Mononuclear cell (primary cell): ENCODE measurements around the gene SGTA. TPM values are rescaled to one million over a fixed set of nuclear protein-coding genes. Genes with fewer than 3 reads are reported as not detected.

Experiments
- H3K27me3 ChIP-seq: 2 replicates; pipeline ENCODE4 v1.6.0; 2011; ENCODE audit warnings: low read length, control low read depth; ENCODE audit not compliant: insufficient read depth
- H3K4me1 ChIP-seq: 2 replicates; pipeline ENCODE4 v1.5.1; 2011; ENCODE audit warnings: mild to moderate bottlenecking, low read length, control low read depth; ENCODE audit not compliant: insufficient read depth
- H3K4me3 ChIP-seq: 2 replicates; pipeline ENCODE4 v1.5.1; 2011; ENCODE audit warnings: mild to moderate bottlenecking, low read length, moderate library complexity
- H3K9me3 ChIP-seq: 2 replicates; pipeline ENCODE4 v1.5.1; 2011; ENCODE audit warnings: low read depth, mild to moderate bottlenecking, control low read depth, low read length
- total RNA-seq: library from RNA; depleted of rRNA; stranded (reverse); fragments of >200 nt; gene quantifications from one replicate; pipeline ENCODE4 v1.2.3, GENCODE V29; 2012

Gene SGTA
- total RNA-seq, 1 donor = 23.0 TPM

DNA sequence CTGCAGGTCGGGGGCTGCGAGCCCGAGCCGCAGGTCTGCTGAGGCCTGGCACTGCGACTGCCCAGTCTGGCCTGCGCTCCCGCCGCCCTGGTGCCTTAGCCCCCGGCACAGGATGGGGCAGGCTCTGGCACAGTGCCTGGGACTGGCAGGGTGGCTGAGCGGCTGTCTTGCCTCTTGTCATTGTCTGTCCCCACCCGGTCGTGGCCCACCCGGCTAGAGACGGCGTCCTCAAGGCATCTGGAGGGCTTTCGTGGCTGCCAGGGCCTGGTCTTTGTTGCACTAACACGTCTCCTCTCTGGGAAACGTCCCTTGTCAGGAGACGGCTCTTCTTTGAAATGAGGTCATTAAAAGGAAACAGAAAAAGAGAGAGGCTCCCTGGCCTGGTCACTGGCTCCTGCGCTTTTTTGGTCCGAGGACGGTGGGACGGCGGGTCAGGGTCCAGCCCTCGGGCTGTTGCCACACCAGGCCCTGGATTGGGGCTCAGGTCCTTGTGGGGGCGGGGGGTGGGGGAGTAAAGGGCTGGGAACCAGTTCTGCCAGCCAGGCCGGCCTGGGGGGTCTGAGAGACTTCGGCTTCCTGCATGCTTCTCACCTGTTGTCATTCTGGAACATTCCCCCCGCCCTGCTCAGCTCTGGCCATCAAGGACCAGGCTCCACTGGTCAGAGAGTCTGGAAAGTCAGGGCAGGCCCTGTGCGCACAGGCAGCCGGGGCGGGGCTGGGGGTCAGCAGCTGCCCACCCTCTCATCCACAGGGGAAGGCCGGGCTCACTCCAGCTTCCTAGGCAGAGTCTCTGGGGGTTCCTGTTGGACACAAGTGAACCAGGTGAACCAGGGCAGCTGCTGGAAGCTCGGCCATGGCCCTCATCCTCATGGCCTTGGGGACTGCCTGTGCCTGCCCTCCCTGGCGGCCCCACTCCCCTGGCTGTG, 30.4 kb upstream of the SGTA start:
- Histone ChIP-seq H3K4me3 (no peak overlapping the region), H3K27me3 (no peaks in the 10 kb centered on the region), H3K4me1 (no peaks in the 10 kb centered on the region), H3K9me3 (no peaks in the 10 kb centered on the region)

DNA sequence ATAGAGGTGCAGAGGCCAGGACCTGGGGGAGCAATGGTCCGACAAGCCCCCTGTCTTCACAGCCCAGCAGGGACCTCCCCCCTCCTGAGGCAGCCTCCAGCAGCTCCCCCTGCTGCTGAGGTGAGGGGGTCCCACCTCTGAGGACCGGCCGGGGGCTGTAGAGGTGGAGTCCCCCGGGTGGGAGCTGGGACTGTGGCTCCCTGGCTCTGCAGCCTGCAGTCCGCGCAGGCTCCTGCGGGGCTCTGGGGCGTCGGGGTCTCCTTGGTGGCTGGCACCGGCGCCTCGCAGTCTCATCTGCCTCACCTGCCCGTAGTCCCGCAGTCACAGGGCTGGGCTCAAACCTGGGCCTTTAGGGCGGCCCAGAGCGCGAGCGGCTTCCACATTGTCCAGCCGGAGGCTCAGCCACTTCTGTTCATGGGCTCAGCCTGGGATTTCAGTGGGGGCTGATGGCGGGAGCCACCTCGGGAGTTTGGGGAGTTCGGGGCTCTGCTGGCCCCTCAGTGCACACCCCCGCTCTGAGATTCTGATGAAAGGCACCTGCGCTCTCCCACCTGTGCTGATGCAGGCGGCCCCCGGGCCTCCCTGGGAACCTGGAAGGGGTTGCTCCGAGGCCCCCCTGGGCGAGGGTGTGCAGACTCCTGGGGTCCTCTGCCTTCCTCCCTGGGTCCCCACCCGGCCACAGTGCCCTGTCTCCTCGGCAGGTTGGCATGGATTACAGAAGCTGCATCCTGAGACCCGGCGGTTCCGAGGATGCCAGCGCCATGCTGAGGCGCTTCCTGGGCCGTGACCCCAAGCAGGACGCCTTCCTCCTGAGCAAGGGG, 29.6 kb upstream of the SGTA start:
- H3K27me3 ChIP-seq = no peaks in the 10 kb centered on the region
- H3K4me3 ChIP-seq = no peak overlapping the region
- no peaks in the 10 kb centered on the region for H3K9me3 ChIP-seq
- H3K4me1 ChIP-seq = no peaks in the 10 kb centered on the region

DNA sequence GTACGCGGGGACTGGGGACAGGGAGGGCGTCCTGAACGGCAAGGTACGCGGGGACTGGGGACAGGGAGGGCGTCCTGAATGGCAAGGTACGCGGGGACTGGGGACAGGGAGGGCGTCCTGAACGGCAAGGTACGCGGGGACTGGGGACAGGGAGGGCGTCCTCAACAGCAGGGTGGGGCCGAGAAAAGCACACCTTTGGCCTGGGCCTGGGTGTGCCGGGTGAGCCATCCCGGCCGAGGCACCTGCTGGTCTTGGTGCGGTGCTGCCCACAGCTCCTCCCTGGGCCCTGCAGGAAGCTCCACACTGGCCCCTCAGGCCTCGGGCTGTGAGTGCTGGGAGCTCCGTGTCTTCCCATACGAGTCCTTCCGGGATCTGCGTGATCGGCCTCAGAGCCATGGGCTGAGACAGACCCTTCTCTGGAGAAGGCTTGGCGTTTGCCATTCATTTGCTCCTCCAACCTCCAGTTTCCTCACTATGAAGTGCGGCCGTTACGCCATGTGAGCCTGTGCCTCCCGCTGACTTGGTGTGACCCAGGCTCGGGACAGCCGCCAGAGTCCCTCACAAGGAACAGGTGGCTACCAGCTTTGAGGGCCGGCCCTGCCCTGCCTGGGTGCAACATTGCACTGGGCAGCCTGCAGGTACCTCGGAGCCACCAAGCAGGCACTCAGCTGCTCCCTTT, 28.8 kb upstream of the SGTA start:
- no peaks in the 10 kb centered on the region for H3K27me3 ChIP-seq
- no peaks in the 10 kb centered on the region for H3K4me1 ChIP-seq
- no peak overlapping the region for H3K4me3 ChIP-seq
- H3K9me3 ChIP-seq = no peaks in the 10 kb centered on the region

DNA sequence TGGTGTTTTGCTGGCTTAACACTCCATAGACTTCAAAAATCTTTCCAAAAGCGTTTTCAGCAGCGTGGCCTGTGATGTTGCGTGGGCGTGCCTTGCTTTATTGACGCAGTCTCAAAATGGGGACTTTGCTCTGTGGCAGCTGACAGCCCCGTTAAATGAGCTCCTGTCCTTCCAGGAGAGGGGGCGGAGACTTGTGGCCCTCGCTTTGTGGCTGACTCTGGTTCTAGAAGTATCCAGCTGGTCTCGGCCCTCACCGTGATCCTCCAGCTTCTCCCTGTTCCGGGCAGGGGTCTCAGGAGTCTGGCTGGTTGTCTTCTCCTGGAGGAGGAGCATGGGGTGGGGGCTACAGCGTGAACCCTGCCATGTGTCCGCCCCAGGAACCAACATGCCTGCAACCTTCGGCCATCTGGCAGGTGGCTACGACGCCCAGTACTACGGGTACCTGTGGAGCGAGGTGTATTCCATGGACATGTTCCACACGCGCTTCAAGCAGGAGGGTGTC, 28.2 kb upstream of the SGTA start:
- Histone ChIP-seq H3K27me3 (no peaks in the 10 kb centered on the region), H3K4me3 (no peak overlapping the region), H3K9me3 (no peaks in the 10 kb centered on the region), H3K4me1 (no peaks in the 10 kb centered on the region)

DNA sequence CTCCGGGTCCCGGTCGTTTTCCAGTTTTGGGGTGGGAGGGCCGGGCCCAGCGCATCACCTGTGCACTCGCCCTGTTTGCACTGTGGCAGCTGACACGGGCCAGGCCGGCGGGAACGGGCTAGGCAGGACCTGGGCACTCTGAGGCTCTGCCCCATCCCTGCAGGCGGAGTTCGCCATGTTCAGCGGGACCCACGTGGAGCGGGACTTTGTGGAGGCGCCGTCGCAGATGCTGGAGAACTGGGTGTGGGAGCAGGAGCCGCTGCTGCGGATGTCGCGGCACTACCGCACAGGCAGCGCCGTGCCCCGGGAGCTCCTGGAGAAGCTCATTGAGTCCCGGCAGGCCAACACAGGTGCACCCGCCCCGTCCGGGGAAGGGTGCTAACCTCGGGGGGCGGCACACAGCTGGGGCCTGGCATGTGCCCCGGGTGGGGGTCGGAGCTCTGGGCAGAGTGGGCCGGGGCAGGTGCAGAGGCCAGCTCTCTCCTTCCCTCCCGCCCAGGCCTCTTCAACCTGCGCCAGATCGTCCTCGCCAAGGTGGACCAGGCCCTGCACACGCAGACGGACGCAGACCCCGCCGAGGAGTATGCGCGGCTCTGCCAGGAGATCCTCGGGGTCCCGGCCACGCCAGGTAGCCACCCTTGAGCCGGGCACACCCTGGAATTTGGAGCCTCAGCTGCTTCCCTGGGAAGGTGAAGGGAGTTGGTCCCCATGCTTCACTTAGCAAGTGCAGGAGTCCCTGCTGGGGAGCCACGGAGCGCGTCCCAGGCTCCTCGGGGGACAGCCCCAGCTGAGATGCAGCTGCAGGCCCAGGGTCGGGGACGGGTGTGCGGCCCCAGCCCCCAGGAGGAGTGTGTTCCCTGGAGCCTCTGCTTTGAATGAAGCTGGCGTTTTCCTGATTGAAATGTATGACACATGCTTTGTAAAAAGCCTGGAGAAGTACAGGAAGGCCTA, 27.3 kb upstream of the SGTA start:
- no peaks in the 10 kb centered on the region for H3K4me1 ChIP-seq
- H3K27me3 ChIP-seq = no peaks in the 10 kb centered on the region
- H3K4me3 ChIP-seq = no peak overlapping the region
- H3K9me3 ChIP-seq = no peaks in the 10 kb centered on the region

DNA sequence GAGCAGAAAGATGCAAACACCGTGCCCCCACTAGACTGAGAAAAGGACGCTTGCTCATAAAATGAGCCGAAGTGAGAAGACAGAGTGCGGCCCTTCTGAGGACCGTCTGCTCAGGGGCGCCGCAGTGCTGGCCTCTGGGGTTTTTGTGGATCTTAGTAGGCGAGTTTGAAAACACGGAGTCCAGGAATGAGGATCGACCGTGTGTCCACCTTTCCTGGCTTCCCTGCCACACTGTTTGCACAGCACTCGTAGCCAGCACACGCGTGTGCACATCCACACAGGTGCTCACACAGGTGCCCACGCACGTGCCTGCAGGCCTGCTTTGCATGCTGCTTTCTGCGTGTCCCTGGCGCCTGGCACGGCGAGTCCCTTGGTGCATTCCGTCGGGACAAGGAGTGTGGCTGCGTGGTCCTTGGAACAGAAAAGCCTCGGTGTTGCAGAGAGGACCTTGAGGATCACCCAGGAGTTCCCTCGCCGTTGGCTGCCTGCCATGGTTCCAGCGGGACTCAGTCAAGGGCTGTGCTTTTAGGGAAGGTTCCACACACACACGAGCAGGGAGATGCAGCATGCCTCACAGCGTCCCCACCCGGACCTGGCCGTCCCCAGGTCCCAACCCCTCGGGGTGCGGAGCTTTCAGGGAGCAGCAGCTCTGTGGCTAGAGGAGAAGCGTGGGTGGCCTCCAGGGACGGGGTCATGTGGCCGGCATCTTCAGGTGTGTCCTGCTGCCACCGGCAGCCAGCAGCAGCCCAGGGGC, 26.5 kb upstream of the SGTA start:
- H3K9me3 ChIP-seq = no peaks in the 10 kb centered on the region
- H3K4me3 ChIP-seq = no peak overlapping the region
- H3K4me1 ChIP-seq = no peaks in the 10 kb centered on the region
- no peaks in the 10 kb centered on the region for H3K27me3 ChIP-seq

DNA sequence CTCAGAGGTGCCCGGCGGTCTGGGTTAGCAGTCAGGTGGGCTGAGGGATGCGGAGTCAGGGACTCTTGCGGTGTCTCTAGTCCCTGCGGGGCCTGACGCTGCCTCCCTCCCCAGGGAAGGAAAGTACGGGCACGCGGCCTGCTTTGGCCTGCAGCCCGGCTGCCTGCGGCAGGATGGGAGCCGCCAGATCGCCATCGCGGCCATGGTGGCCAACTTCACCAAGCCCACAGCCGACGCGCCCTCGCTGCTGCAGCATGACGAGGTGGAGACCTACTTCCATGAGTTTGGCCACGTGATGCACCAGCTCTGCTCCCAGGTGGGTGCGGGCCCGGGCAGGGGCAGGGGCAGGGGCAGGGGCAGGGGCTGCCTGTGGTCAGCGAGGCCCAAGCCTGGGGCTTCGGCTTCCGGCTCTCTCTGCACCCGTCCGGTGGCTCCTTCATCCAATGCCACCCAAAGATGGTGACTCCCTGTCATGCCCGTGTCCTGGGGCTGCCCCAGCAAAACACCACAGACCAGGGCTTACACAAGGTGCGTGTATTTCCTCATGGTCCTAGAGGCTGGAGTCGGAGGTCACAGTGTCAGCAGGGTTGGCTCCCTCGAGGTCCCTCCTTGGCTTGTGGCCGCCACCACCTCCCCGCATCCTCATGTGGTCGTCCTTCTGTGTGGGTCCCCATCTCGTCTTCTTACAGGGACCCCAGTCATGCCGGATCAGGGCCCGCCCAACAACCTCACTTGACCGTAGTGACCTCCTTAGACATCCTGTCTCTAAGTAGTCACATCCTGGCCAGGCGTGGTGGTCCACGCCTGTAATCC, 25.3 kb upstream of the SGTA start:
- Histone ChIP-seq H3K9me3 (no peaks in the 10 kb centered on the region), H3K27me3 (no peaks in the 10 kb centered on the region), H3K4me3 (no peak overlapping the region), H3K4me1 (no peaks in the 10 kb centered on the region)

DNA sequence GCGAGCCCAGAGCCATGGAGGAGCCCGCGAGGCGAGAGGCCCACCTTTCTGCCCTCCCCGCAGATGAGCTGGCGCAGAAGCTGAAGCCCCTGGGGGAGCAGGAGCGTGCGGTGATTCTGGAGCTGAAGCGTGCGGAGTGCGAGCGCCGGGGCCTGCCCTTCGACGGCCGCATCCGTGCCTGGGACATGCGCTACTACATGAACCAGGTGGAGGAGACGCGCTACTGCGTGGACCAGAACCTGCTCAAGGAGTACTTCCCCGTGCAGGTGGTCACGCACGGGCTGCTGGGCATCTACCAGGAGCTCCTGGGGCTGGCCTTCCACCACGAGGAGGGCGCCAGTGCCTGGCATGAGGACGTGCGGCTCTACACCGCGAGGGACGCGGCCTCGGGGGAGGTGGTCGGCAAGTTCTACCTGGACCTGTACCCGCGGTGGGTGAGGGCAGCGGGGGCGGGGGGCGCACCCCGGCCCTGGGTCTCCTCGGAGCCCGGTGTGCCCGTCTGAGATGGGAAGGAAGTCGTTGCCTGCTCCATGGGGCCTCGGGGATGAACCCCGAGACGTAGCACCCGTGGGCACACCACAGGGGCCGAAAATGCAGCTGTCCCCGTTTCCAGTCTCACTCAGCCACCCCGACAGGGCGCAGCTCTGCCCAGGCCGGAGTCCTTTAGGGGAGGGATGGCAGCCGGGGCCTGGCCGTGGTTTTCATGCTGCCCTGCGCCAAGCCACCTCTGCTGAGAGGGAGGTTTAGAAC, 24.5 kb upstream of the SGTA start:
- H3K4me1 ChIP-seq = no peaks in the 10 kb centered on the region
- H3K9me3 ChIP-seq = no peaks in the 10 kb centered on the region
- H3K27me3 ChIP-seq = no peaks in the 10 kb centered on the region
- H3K4me3 ChIP-seq = no peak overlapping the region

DNA sequence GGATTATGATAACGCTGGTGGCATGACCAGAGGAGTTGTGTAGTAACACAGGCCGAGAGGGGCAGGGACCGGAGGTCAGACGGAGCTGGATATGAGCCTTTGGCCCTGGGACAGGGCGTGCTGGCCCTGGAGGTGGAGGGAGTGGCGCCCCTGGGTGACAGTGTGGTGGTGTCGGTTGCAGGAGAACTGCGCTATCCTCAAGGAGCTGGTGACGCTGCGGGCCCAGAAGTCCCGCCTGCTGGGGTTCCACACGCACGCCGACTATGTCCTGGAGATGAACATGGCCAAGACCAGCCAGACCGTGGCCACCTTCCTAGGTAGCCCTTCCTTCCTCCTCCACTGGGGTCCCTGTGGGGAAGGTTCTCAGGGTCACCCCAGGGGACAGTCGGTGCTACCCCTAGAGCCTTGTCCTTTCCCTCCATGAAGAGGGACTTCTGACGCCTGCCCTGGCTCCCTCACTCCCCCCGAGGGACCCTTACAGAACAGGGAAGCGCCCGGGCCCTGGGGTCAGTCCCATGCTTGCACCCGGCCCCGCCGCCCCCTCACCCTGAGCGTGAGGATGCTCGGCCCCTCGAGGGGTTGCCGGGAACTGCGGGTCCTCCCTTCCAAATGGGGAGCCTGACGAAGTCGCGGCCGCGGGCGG, 23.8 kb upstream of the SGTA start:
- Histone ChIP-seq H3K4me1 (no peaks in the 10 kb centered on the region), H3K27me3 (no peaks in the 10 kb centered on the region), H3K9me3 (no peaks in the 10 kb centered on the region), H3K4me3 (no peak overlapping the region)

DNA sequence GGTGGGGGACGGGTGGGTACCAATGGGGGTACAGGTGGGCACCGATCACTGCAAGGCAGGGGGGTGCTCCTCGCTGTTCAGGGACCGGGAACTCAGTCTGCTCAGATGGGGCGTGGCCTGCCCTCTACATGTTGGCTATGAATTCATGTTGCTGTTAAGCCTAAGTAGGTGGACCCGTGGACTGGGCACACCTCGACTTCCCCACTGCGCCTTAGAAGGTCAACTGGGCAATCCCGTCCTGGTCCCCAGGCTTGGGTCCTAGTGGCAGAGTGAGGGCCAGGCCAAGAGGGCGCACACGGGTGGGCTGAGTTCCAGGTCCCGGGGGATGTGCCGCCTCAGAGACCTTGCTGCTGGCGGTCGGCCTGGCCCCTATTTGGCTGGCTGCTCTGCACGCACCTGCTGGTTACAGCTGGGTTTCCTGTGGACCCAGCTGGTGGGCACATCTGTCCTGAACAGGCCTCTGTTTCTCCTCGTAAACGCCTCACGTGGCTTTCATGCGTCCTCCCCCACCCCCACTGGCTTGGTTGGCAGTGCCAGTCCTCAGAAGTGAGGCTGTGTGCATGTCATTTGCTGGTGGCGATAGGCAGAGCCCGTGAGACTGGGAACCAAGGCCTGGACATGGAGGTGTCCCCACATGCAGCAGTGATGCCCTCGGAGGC, 23.0 kb upstream of the SGTA start:
- no peaks in the 10 kb centered on the region for H3K4me1 ChIP-seq
- no peak overlapping the region for H3K4me3 ChIP-seq
- no peaks in the 10 kb centered on the region for H3K27me3 ChIP-seq
- no peaks in the 10 kb centered on the region for H3K9me3 ChIP-seq

DNA sequence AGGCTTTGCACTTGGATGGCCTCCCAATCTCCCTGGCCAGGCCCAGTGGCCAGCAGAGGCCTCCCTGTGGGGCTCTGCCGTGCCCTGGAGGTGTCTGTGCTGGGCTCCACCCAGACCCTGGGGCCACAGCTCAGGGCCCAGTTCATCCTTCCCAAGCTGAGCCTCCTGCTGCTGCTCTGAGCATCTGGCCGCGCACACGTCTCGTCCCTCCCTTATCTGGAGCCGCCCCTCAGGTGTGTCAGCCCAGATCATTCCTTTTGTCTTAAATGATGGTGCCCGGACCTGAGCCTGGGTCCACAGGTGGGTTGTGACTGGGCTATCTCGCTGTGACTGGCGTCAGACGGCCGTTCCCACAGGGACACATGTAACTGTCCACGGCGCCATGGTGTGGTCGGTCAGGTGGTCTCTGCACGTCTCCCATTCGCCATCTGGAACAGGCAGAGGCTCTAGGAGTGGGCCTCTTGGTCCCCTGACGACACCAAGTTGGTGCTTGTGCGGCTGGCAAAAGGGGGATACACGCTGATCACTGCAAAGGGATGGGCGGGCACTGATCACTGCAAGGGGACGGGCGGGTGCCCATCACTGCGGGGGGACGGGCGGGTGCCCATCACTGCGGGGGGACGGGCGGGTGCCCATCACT, 22.3 kb upstream of the SGTA start:
- H3K27me3 ChIP-seq = no peaks in the 10 kb centered on the region
- H3K4me1 ChIP-seq = no peaks in the 10 kb centered on the region
- H3K4me3 ChIP-seq = no peak overlapping the region
- H3K9me3 ChIP-seq = no peaks in the 10 kb centered on the region
